Stimulated activated CD4-positive, alpha-beta T cell treated with anti-CD3 and anti-CD28 coated beads, Interleukin-15, amount 100 ng/mL, for 24 hours (primary cell): Measurements from ENCODE around the gene IFNA7.
"Not testable (repeated sequence)": the region's sequence is repeated elsewhere in the genome, so short reads cannot be mapped to it uniquely, and the experiment has no call there.

Experiments
- DNase-seq: peaks from one replicate; pipeline ENCODE4 v3.0.0-alpha.2; 2020

Gene IFNA7

DNA sequence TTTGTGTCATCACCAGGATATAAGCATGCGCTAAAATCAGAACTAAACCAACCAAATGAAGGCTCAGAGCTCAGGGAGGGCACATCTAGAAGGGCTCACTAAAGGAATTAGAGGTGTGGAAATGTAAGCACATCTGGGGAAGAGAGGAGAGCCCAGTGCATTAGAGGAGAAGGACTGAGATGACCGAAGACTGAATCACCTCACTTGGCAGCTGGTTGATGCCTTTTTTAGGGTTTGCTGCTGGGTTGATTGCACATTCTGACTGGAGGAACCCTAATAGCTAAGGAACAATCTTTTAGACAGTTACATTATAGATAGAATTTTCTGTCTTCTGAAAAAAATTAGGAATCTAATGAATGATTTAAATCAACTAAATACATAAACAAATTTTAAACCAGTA is 27.3 kb downstream of the IFNA7 start:
- no peak for DNase-seq

GRCh38 chr9:21172156-21172555 is 29.8 kb downstream of the IFNA7 start:
- DNase-seq, result no peak

DNA sequence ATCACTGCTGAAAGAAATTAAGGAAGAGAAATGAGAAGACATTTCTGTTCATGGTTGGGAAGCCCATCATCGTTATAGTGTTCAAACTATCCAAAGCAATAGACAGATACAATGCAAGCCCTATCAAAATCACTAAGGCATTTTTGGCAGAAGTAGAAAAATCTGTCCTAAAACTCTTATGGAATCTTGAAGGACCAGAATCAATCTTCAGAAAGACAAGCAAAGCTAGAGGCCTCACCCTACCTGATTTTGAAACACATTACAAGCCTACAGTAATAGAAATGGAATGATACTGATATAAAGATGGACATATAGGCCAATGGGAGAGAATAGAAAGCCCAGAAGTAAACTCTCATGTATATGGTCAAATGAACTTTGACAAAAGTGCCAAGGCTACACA is 30.7 kb downstream of the IFNA7 start:
- DNase-seq, result no peak

GRCh38 chr9:21166560-21166959 is 35.4 kb downstream of the IFNA7 start, which contains the start of gene IFNA21:
Gene IFNA21, minus strand, starts transcription at chr9:21166660. Its CDS starts 48 bp downstream, at chr9:21166612.
- DNase-seq, result not testable (repeated sequence)

GRCh38 chr9:21165516-21165915 is 36.5 kb downstream of the IFNA7 start:
- DNase-seq, result no peak

GRCh38 chr9:21160178-21160577 is 41.8 kb downstream of the IFNA7 start:
- DNase-seq, result peak; percentile 30

GRCh38 chr9:21155501-21155900 is 46.5 kb downstream of the IFNA7 start:
- no peak for DNase-seq

- DNase-seq, result no peak
Observed at GRCh38 chr9:21154018-21154608, 47.9 kb downstream of the IFNA7 start.

DNA sequence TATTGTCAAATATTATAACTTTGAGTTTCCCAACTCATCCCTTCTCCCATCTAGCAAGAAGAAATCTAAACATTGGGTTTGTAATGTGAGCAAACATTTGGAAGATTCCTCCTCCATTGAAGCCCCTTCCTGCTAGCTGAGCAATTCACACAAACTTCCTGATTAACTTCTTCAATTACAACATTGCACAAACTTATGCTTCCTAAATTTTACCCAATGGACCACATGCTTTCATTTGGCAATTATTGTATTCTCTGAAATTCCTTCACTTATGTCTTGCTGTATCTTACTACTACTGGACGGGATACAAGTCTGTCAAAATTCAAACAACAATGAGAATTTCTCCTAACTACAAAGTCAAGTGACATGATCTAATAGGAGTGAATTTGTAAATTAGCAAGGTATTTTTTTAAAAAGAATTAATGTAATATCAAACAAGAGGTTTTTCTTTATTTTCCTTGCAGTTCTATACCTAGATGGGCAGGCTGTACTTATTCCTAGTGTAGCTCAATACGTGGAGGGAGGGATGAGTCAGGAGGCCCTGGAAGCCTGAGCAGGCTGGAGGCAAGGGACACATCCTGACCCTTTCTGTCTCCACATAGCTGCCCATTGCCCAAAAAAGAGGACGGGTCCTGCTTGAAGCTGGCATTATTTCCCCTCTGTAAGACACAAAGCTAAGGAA is 48.5 kb downstream of the IFNA7 start:
- no peak for DNase-seq
